Fibroblast of lung (primary cell): Measurements from ENCODE around the gene TENT5A.

Experiments
- CTCF ChIP-seq, 2 donors: IDR thresholded peaks in 1 of 2; conservative IDR thresholded peaks in 1 of 2; 1 replicate in 1 of 2; 2 replicates in 1 of 2; pipeline ENCODE4 v1.5.1; 2011 to 2012; ENCODE audit warnings: low read length in 2 of 2, control low read depth in 1 of 2, inconsistent platforms in 1 of 2, low read depth in 1 of 2, mild to moderate bottlenecking in 1 of 2
- EZH2 ChIP-seq: IDR thresholded peaks from 2 replicates; pipeline ENCODE4 v1.5.1; 2012; ENCODE audit warnings: low read length, control low read depth, mild to moderate bottlenecking; ENCODE audit errors: missing control alignments

DNA sequence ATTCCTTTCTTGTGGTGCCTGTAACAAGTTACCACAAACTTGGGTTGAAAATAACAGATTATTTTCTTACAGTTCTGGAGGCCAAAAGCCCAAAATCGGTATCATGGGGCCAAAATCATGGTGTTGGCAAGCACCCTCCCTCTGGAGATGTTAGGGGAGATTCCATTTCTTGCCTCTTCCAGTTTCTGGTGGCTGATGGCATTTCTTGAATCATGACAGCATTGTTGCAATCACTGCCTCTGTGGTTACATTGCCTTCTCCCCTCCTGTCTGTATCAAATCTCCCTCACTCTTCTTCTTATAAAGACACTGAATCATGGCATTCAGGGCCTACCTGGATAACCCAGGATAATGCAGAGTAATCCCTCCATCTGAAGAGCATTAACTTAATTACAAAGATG, 17.9 kb upstream of the TENT5A start:
- no peak for TF ChIP-seq CTCF (conservative IDR thresholded peaks at IDR 0.05 in 1 of 2, IDR thresholded peaks at IDR 0.05 in 1 of 2; ENCODE audit: low read depth in 1 of 2, low read length in 2 of 2)
- no peak for TF ChIP-seq EZH2
